ENCODE measurements around the gene MICALL2. TPM values are rescaled to one million over a fixed set of nuclear protein-coding genes. Genes with fewer than 3 reads are reported as not detected.

MICALL2 gene
- 6.9 TPM in 2 replicates for total RNA-seq

GRCh38 chr7:1458683-1459511, at the start of gene MICALL2:
Gene MICALL2 (minus strand): TSS chr7:1459470. CDS start chr7:1459326, 144 bp downstream.

GRCh38 chr7:1503816-1504775, 44.8 kb upstream of the MICALL2 start, which contains the start of gene INTS1:
Gene INTS1 (minus strand): TSS chr7:1504389. CDS start chr7:1503960, 429 bp downstream.

Other genes with a start within 250 kb of the MICALL2 start
- gene UNCX, start 226.6 kb downstream of the MICALL2 start, total RNA-seq, result not detected in 2 replicates
- gene INTS1, start 44.9 kb upstream of the MICALL2 start, total RNA-seq, result 22.5 and 23.2 TPM in 2 replicates
- 22.4 and 50.1 TPM in 2 replicates for gene MAFK, start 71.2 kb upstream of the MICALL2 start, total RNA-seq
- under 0.01 TPM in 2 replicates for gene TMEM184A, start 96.7 kb upstream of the MICALL2 start, total RNA-seq
- 14.8 and 19.0 TPM in 2 replicates for gene PSMG3, start 110.6 kb upstream of the MICALL2 start, total RNA-seq
- gene ELFN1, start 210.8 kb upstream of the MICALL2 start, total RNA-seq, result 0.22 and 0.77 TPM in 2 replicates

Measured in dermis lymphatic vessel endothelial cell (primary cell).